OCI-LY3 (cell line): Measurements from ENCODE around the gene DISP2.

ENCODE experiments used
- H2AFZ ChIP-seq: fragments of 200-600, 300-600 bp; shearing (Covaris generic); 2 replicates; pipeline ENCODE4 v1.6.0; 2014; ENCODE audit warnings: antibody characterized with exemption, low read depth, low read length
- H3K27ac ChIP-seq: fragments of 200-600, 300-600 bp; sonication (generic); 2 replicates; pipeline ENCODE4 v1.5.1; 2014; ENCODE audit warnings: mild to moderate bottlenecking, low read length, moderate library complexity, mixed read lengths
- H3K27me3 ChIP-seq: fragments of 200-600, 300-600 bp; sonication (generic); 2 replicates; pipeline ENCODE4 v1.6.1; 2014; ENCODE audit warnings: low read depth, low read length, mixed read lengths
- H3K36me3 ChIP-seq: fragments of 200-600, 300-600 bp; sonication (generic); replicated peaks from 2 replicates; pipeline ENCODE3; 2014; ENCODE audit warnings: low read depth, low read length, mixed read lengths
- H3K4me1 ChIP-seq: fragments of 300-600, 200-600 bp; sonication (generic); 2 replicates; pipeline ENCODE4 v1.6.1; 2014; ENCODE audit warnings: low read length, mixed read lengths
- H3K4me2 ChIP-seq: fragments of 200-600, 300-600 bp; sonication (generic); 2 replicates; pipeline ENCODE4 v1.6.1; 2014; ENCODE audit warnings: low read length, mixed read lengths
- H3K4me3 ChIP-seq: fragments of 300-600, 200-600 bp; sonication (generic); 2 replicates; pipeline ENCODE4 v1.5.1; 2014; ENCODE audit warnings: antibody characterized with exemption, mild to moderate bottlenecking, low read length, moderate library complexity
- H3K79me2 ChIP-seq: fragments of 300-600, 200-600 bp; shearing (Covaris generic); 2 replicates; pipeline ENCODE4 v1.6.1; 2014; ENCODE audit warnings: mild to moderate bottlenecking, low read length, mixed read lengths
- H3K9ac ChIP-seq: fragments of 300-600, 200-600 bp; shearing (Covaris generic); 2 replicates; pipeline ENCODE4 v1.6.0; 2014; ENCODE audit warnings: mild to moderate bottlenecking, low read length, moderate library complexity
- H3K9me3 ChIP-seq: fragments of 200-600, 300-600 bp; shearing (Covaris generic); 2 replicates; pipeline ENCODE4 v1.6.1; 2014; ENCODE audit warnings: low read length, mixed read lengths; ENCODE audit not compliant: insufficient read depth
- H4K20me1 ChIP-seq: fragments of 200-600, 300-600 bp; sonication (generic); 2 replicates; pipeline ENCODE4 v1.6.1; 2016; ENCODE audit warnings: low read length, mixed read lengths; ENCODE audit not compliant: insufficient read depth
- CTCF ChIP-seq: fragments of 200-600, 300-600 bp; sonication (generic); IDR thresholded peaks from 2 replicates; pipeline ENCODE4 v1.5.1; 2014; ENCODE audit warnings: antibody characterized with exemption, low read length, low read depth
- EZH2phosphoT487 ChIP-seq: fragments of 200-600 bp; shearing (Covaris generic); IDR thresholded peaks from 2 replicates; pipeline ENCODE4 v1.6.1; 2018; ENCODE audit warnings: antibody characterized with exemption, mixed run types, low read depth

The DISP2 gene

GRCh38 chr15:40428185-40428584, 70.2 kb downstream of the DISP2 start:
- H3K4me2 ChIP-seq = no peak overlapping the region
- no peak overlapping the region for H2AFZ ChIP-seq
- no peak for TF ChIP-seq CTCF
- no peak for TF ChIP-seq EZH2phosphoT487
- H3K4me1 ChIP-seq = no peaks in the 10 kb centered on the region
- no peak overlapping the region for H3K27ac ChIP-seq
- H3K9me3 ChIP-seq = no peaks in the 10 kb centered on the region
- H3K4me3 ChIP-seq = no peak overlapping the region
- no peaks in the 10 kb centered on the region for H4K20me1 ChIP-seq
- H3K36me3 ChIP-seq = no peaks in the 10 kb centered on the region
- H3K9ac ChIP-seq = no peak overlapping the region
- H3K27me3 ChIP-seq = peaks cover 29% of the 10 kb centered on the region
- H3K79me2 ChIP-seq = no peaks in the 10 kb centered on the region
